IPS DF 19.7 (cell line): ENCODE measurements around the gene MPZ.
A peak's percentile ranks its signal among the peaks of the same experiment; 100 is the strongest.
"Not testable (repeated sequence)": the region's sequence is repeated elsewhere in the genome, so short reads cannot be mapped to it uniquely, and the experiment has no call there.

Source experiments
- DNase-seq: peaks from one replicate; pipeline ENCODE4 v3.0.0-alpha.2; 2013; ENCODE audit warnings: low read depth, low spot score

The MPZ gene

GRCh38 chr1:161309868-161310267 lies at the start of gene MPZ:
TSS of gene MPZ (minus strand) at chr1:161309968. CDS start at chr1:161309905, 63 bp downstream.
- DNase-seq, result no peak

DNA sequence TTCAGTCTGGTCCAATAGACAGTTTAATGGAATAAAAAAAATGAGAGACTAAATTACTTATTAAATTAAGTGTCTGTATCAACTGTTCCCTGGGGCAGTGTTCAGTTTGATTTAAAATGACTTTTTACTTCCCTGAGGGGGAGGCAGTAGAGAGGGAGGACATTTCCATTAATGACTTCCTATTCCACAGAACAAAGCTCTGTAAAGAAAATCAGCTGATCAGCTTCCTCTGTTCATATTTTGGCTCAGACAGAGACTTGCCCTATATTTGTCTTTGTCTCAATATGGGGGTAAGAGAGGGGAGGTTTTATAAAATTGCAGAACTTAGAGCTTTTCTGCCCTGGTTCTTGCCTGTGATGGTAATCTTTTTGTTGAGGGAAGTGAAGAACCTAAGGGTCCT lies 49.5 kb upstream of the MPZ start:
- DNase-seq, result no peak

- no peak for DNase-seq
Observed at GRCh38 chr1:161357073-161357472, 47.3 kb upstream of the MPZ start.

- DNase-seq, result no peak
Observed at GRCh38 chr1:161351482-161351881, 41.7 kb upstream of the MPZ start.

GRCh38 chr1:161350671-161351070 lies 40.9 kb upstream of the MPZ start:
- DNase-seq, result no peak

GRCh38 chr1:161342821-161343220 lies 33.1 kb upstream of the MPZ start:
- DNase-seq, result no peak

DNA sequence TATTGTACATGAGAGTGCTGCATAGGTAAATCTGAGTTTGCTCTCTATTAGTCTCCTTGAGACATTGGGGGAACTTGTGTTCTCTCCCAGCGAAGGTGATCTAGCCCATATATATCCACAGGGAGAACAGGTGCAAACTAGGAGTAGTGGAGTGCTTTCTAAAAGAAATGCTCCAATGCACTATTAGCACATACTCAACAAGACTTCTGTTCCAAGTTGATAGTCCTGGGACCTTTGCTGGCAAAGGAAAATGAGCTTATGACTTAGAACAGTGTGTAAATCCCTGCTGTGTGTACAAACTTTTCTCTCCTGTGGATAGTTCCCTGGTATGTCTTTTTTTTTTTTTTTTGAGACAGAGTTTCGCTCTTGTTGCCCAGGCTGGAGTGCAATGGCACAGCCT lies 32.4 kb upstream of the MPZ start:
- no peak for DNase-seq

DNA sequence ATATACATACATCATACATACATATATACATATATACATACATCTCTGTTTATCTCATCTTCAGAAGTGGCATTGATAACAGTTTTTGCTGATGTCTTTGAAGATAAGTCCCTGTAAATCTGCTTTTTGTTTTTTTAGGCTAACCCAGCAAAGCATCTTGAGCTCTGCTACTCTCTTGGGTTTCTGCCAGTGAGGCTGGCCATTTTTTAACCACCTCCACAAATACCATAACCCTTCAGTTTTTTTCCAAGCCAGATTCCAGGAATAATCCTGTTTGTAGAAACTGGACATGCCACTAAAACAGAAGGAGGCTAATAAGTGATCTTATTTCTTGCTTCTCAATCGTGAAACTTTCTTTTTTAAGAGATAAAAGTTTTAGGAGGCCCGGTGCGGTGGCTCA lies 26.0 kb upstream of the MPZ start:
- no peak for DNase-seq

GRCh38 chr1:161333166-161333565 lies 23.4 kb upstream of the MPZ start:
- no peak for DNase-seq

- no peak for DNase-seq
Observed at GRCh38 chr1:161330346-161330745, 20.6 kb upstream of the MPZ start.

DNA sequence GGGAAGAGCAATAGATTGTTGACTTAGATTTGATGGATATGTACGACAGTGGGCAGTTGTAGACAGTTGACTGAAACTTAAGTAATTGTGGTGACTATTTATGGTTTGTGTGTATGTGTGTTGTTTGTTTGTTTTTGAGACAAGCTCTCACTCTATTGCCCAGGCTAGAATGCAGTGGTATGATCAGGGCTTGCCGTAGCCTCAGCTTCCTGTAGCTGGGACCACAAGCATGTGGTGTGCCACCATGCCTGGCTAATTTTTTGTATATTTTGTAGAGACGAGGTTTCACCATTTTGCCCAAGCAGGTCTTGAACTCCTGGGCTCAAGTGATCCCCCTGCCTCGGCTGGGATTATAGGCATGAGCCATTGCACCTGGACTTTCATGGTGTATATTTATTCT lies 14.3 kb upstream of the MPZ start:
- DNase-seq, result no peak

DNA sequence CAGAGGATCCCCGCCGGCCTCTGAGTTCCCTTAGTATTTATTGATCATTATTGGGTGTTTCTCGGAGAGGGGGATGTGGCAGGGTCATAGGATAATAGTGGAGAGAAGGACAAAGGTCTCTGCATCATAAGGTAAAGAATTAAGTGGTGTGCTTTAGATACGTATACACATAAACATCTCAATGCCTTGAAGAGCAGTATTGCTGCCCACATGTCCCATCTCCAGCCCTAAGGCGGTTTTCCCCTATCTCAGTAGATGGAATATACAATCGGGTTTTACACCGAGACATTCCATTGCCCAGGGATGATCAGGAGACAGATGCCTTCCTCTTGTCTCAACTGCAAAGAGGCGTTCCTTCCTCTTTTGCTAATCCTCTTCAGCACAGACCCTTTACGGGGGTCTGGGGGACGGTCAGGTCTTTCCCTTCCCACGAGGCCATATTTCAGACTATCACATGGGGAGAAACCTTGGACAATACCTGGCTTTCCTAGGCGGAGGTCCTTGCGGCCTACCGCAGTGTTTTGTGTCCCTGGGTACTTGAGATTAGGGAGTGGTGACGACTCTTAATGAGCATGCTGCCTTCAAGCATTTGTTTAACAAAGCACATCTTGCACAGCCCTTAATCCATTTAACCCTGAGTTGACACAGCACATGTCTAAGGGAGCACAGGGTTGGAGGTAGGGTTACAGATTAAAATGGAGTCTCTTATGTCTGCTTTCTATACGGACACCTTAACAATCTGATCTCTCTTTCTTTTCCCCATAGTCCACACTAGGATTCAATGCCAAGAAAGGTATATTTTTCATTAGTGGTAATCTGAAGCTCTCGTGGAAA lies 6.3 kb upstream of the MPZ start:
- DNase-seq, result not testable (repeated sequence)

- peak; percentile 79 for DNase-seq
Observed at GRCh38 chr1:161314201-161314981, 4.6 kb upstream of the MPZ start, which contains the start of gene SDHC. TSS of gene SDHC (plus strand) at chr1:161314381. CDS start at chr1:161314406, 25 bp downstream.

DNA sequence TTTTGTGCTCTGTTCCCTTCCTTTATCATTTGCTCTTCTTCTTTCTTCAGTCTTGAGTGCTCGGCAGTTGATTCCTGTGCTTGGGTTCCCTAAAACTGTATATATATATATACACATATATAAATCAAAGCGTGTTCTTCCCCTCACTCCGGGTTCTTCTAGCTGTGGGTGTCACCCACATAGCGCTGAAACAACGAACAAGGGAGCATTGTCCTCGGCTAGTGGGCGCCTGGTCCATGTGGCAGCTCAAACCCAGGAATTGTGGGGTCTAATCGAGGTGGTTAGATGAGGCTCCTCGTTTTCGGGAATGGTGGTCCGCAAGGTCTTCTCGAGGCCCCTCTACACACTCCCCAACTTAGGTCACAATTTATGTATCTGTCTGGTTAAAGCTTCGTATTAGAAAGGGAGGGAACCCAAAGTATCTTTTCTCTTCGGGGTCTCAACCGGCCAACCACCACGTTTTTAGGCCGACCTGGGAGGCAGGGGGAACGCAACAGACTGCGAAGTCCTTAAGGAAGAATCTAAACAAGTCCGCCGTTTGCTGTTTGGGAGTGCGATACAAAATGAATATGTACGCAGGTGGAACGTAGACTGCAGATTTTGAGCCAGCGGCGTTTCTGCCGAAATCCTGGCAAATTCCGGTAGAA lies 3.9 kb upstream of the MPZ start:
- DNase-seq, result no peak

DNA sequence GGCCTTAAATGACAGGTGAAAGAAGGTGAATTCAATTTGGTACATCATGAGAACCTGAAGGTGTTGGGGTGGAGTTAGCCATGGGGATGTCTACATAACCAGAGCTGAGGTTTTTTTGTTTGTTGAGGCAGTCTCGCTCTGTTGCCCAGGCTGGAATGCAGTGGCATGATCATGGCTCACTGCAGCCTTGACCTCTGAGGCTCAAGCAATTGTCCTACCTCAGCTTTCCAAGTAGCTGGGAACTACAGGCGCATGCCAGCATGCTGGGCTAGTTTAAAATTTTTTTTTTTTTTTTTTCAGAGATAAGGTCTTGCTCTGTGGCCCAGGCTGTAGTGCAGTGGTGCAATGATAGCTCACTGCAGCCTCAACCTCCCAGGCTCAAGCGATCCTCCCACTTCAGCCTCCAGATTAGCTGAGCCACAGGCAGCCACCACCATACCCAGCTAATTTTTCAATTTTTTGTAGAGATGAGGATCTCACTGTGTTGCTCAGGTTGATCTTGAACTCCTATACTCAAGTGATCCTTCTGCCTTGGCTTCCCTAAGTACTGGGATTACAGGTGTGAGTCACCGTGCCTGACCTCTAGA lies 1.9 kb upstream of the MPZ start:
- no peak for DNase-seq

- DNase-seq, result no peak
Observed at GRCh38 chr1:161307892-161308638, 1.7 kb downstream of the MPZ start.

DNA sequence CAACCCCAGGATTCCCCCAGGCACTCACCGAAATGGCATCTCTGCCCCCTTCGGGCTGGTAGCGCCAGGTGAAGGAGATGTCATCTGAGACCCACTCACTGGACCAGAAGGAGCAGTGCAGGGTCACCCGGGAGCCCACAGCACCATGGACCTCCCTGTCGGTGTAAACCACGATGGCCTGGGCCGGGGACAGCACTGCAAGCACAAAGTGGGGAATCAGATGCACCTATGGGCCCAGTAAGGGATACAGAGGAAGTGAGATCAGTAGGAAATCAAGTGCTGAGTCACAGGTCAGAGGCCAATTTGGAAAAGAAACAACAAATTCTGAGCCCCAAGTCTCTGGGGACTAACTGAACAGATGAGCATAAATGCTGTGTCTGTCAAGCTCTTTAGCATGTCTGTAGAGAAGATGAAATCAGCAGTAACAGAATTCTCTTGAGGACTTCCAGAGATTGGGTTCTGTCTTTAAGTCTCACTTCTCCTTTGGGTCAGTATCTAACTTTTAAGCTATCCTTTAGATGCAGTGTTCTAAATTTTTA lies 2.5 kb downstream of the MPZ start:
- DNase-seq, result no peak

- DNase-seq, result peak; percentile 89
Observed at GRCh38 chr1:161305867-161306519, 3.8 kb downstream of the MPZ start.

- DNase-seq, result no peak
Observed at GRCh38 chr1:161304927-161305866, 4.6 kb downstream of the MPZ start.
